HL-60 (cell line): Measurements from ENCODE around the gene RAB17.

ENCODE experiments used
- DNase-seq, 2 experiments: peaks; one replicate each; pipeline ENCODE4 v3.0.0-alpha.2; 2010 to 2020; ENCODE audit warnings: low read depth in 1 of 2, low spot score in 1 of 2
- H3K27ac ChIP-seq: fragments of 250-450 bp; sonication (Bioruptor Pico); replicated peaks from 2 replicates; pipeline ENCODE4 v1.5.1; 2020; ENCODE audit warnings: mild to moderate bottlenecking, moderate library complexity
- H3K27me3 ChIP-seq: fragments of 250-450 bp; sonication (Bioruptor Pico); 2 replicates; pipeline ENCODE4 v1.5.1; 2021; ENCODE audit warnings: mild to moderate bottlenecking, moderate library complexity; ENCODE audit not compliant: insufficient read depth, poor library complexity, severe bottlenecking
- H3K4me3 ChIP-seq: replicated peaks from 2 replicates; pipeline ENCODE4 v1.5.1; 2011; ENCODE audit warnings: mild to moderate bottlenecking, control low read depth, low read length; ENCODE audit not compliant: insufficient read depth
- CTCF ChIP-seq: IDR thresholded peaks from one replicate; pipeline ENCODE4 v1.5.1; 2011; ENCODE audit warnings: low read length, control low read depth, inconsistent platforms; ENCODE audit not compliant: insufficient read depth
- GABPA ChIP-seq: IDR thresholded peaks from 2 replicates; pipeline ENCODE4 v1.6.1; 2012; ENCODE audit warnings: low read depth
- POLR2AphosphoS5 ChIP-seq: IDR thresholded peaks from 2 replicates; pipeline ENCODE4 v1.6.1; 2012; ENCODE audit warnings: low read depth
- REST ChIP-seq: IDR thresholded peaks from 2 replicates; pipeline ENCODE4 v1.6.1; 2012; ENCODE audit warnings: low read depth; ENCODE audit not compliant: insufficient replicate concordance
- SPI1 ChIP-seq: IDR thresholded peaks from 2 replicates; pipeline ENCODE4 v1.6.1; 2012; ENCODE audit warnings: low read depth, mild to moderate bottlenecking, borderline replicate concordance

Gene RAB17

GRCh38 chr2:237535385-237536082 lies 55.0 kb downstream of the RAB17 start:
- TF ChIP-seq POLR2AphosphoS5 (no peak), GABPA (no peak), SPI1 (no peak), CTCF (no peak), REST (no peak)
- no peak overlapping the region for H3K27ac ChIP-seq
- DNase-seq, result no peak

GRCh38 chr2:237534380-237534779 lies 56.2 kb downstream of the RAB17 start:
- TF ChIP-seq SPI1 (no peak), CTCF (no peak), GABPA (no peak), REST (no peak), POLR2AphosphoS5 (no peak)
- Histone ChIP-seq H3K27ac (no peak overlapping the region), H3K27me3 (no peaks in the 10 kb centered on the region), H3K4me3 (no peak overlapping the region)
- DNase-seq, result no peak

More at GRCh38 chr2:237535385-237536082, 55.0 kb downstream of the RAB17 start:
- Histone ChIP-seq H3K4me3 (no peak overlapping the region), H3K27me3 (no peaks in the 10 kb centered on the region)

- Histone ChIP-seq H3K27me3 (no peaks in the 10 kb centered on the region), H3K27ac (no peak overlapping the region), H3K4me3 (no peak overlapping the region)
- TF ChIP-seq SPI1 (no peak), REST (no peak), POLR2AphosphoS5 (no peak), CTCF (no peak), GABPA (no peak)
- DNase-seq, result no peak
These were observed 56.8 kb downstream of the RAB17 start for GRCh38 chr2:237533668-237534161.
